ENCODE data around the gene TMEM38A.

- TF ChIP-seq CTCF (IDR thresholded peaks at IDR 0.05; ENCODE audit: low read length) = no peak
- no peak for TF ChIP-seq EZH2phosphoT487 (IDR thresholded peaks at IDR 0.05; ENCODE audit: low read length)
These were observed 12.3 kb downstream of the TMEM38A start for GRCh38 chr19:16673231-16673630.
